DMS53 treated with DMSO at 0.1 percent for 48 hours (cell line): ENCODE results near the gene NTN1.

ENCODE experiments used
- DNase-seq: peaks from one replicate; lab custom pipeline; 2025; ENCODE audit not compliant: unreplicated experiment; lab: John Stamatoyannopoulos, UW

The NTN1 gene

GRCh38 chr17:9266697-9267117 lies 245.4 kb downstream of the NTN1 start:
- no peak for DNase-seq

- no peak for DNase-seq
Measured at GRCh38 chr17:9268546-9268945, 247.2 kb downstream of the NTN1 start.

GRCh38 chr17:9269350-9270035 lies 248.2 kb downstream of the NTN1 start:
- DNase-seq, result no peak

GRCh38 chr17:9270921-9271320 lies 249.6 kb downstream of the NTN1 start:
- DNase-seq, result no peak

GRCh38 chr17:9271989-9272388 lies 250.7 kb downstream of the NTN1 start:
- DNase-seq, result no peak

GRCh38 chr17:9272501-9273200 lies 251.3 kb downstream of the NTN1 start:
- no peak for DNase-seq

GRCh38 chr17:9273428-9274391 lies 252.4 kb downstream of the NTN1 start:
- DNase-seq, result no peak

- no peak for DNase-seq
Measured at GRCh38 chr17:9274973-9275372, 253.7 kb downstream of the NTN1 start.

GRCh38 chr17:9279893-9280292 lies 258.6 kb downstream of the NTN1 start:
- no peak for DNase-seq

- DNase-seq, result no peak
Measured at GRCh38 chr17:9283909-9284308, 262.6 kb downstream of the NTN1 start.

GRCh38 chr17:9284884-9285283 lies 263.6 kb downstream of the NTN1 start:
- no peak for DNase-seq

- DNase-seq, result no peak
Measured at GRCh38 chr17:9285602-9286427, 264.5 kb downstream of the NTN1 start.

- DNase-seq, result no peak
Measured at GRCh38 chr17:9286434-9286833, 265.1 kb downstream of the NTN1 start.

GRCh38 chr17:9287306-9287705 lies 266.0 kb downstream of the NTN1 start:
- no peak for DNase-seq

- DNase-seq, result no peak
Measured at GRCh38 chr17:9290226-9290613, 268.9 kb downstream of the NTN1 start.

GRCh38 chr17:9291912-9292560 lies 270.7 kb downstream of the NTN1 start:
- no peak for DNase-seq

GRCh38 chr17:9292561-9292941 lies 271.2 kb downstream of the NTN1 start:
- no peak for DNase-seq
